H1 (cell line): ENCODE measurements around the gene ATP2B1. TPM values are rescaled to one million over a fixed set of nuclear protein-coding genes. Genes with fewer than 3 reads are reported as not detected.

Source experiments
- ATF3 ChIP-seq: IDR thresholded peaks from 2 replicates; pipeline ENCODE4 v1.6.1; 2011; ENCODE audit warnings: low read depth, mild to moderate bottlenecking, low read length; ENCODE audit not compliant: insufficient read depth
- CHD7 ChIP-seq: fragments of 300-600 bp; sonication (generic); IDR thresholded peaks from 2 replicates; pipeline ENCODE4 v1.7.1; 2012; ENCODE audit warnings: low read length, moderate library complexity, mild to moderate bottlenecking, inconsistent platforms; ENCODE audit not compliant: insufficient replicate concordance
- CTCF ChIP-seq, 3 experiments: IDR thresholded peaks; 1 replicate in 2 of 3; 2 replicates in 1 of 3; pipeline versions ENCODE4 v1.5.1 to v1.6.1; 2011; ENCODE audit warnings: low read length in 3 of 3, mild to moderate bottlenecking in 3 of 3, inconsistent platforms in 2 of 3, low read depth in 1 of 3, moderate library complexity in 1 of 3; ENCODE audit not compliant: insufficient read depth in 1 of 3; ENCODE audit errors: control extremely low read depth in 1 of 3
- JUN ChIP-seq: IDR thresholded peaks from 2 replicates; pipeline ENCODE4 v1.6.1; 2011; ENCODE audit warnings: low read depth, mild to moderate bottlenecking, improper control_type of control experiment, low read length
- polyA plus RNA-seq, 7 experiments: library from polyadenylated mRNA; depleted of rRNA in 3 of 7; stranded (reverse) in 5 of 7; unstranded in 2 of 7; fragments of >200 nt in 5 of 7; fragments of 200-250 nt in 2 of 7; gene quantifications; 1 replicate in 5 of 7; 2 replicates in 1 of 7; 4 replicates in 1 of 7; pipeline versions ENCODE4 v1.2.1 to v1.2.3, GENCODE V29; 2011 to 2013; ENCODE audit warnings: missing spikeins in 2 of 7, mixed read lengths in 2 of 7
- total RNA-seq: library from RNA; stranded (reverse); fragmentation: NEBNext Ultra II Directional; extraction: Animal tissue kit (Norgen Biotek cat#: 25700); gene quantifications from 2 replicates; pipeline ENCODE4 v1.2.1, GENCODE V29; 2021

Gene ATP2B1
- total and polyA plus RNA-seq, 2 of the 8 experiments (the other 6 are each of a cell fraction or from before 2014, with no cell fraction given), result 4.3 to 32.0 TPM

DNA sequence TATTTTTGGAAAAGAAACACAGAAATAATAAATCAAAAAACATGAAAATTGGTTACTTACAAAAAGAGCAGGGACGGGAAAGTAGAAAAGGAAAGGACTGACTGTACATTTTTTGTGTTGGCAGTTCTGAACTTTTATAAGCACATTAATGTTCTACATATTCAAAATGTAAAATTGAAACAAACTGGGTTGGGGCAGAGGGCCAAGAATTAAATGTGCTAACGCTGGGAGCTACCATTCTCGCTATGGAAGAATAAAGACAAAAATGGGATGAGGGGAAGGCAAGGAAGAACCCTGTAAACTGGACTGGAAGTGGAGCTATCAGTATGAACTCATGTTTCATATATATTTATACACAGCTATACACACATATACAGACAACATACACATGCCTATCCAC is 24.5 kb downstream of the ATP2B1 start (continued):
- no peak for TF ChIP-seq CHD7
- TF ChIP-seq JUN, result no peak
- TF ChIP-seq ATF3, result no peak
- TF ChIP-seq CTCF (IDR thresholded peaks at IDR 0.05; ENCODE audit: control extremely low read depth in 1 of 3, insufficient read depth in 1 of 3, low read depth in 1 of 3, low read length in 3 of 3), result no peak
